OCI-LY7 (cell line): Measurements from ENCODE around the gene YY1AP1. TPM values are rescaled to one million over a fixed set of nuclear protein-coding genes. Genes with fewer than 3 reads are reported as not detected.

Experiments used
- BruUV-seq: library from RNA; stranded (reverse); fragments of 400-500 nt; replicated peaks from 2 replicates; lab custom pipeline; 2021; lab: Mats Ljungman, UMichigan
- CTCF ChIA-PET: fragments of 300-600 bp; sonication (Branson Sonifier 250); formaldehyde crosslinking; loops from one replicate; lab custom pipeline; 2022; ENCODE audit warnings: antibody characterized with exemption; ENCODE audit not compliant: unreplicated experiment; lab: Charles Lee
- POLR2A ChIA-PET: fragments of 300-600 bp; sonication (Branson Sonifier 250); formaldehyde crosslinking; loops from one replicate; lab custom pipeline; 2022; ENCODE audit warnings: antibody characterized with exemption; lab: Charles Lee
- DNase-seq: peaks from one replicate; pipeline ENCODE4 v3.0.0-alpha.2; 2015; ENCODE audit warnings: low spot score
- H2AFZ ChIP-seq: fragments of 200-600 bp; sonication (generic), shearing (Covaris generic); 2 replicates; pipeline ENCODE4 v1.6.1; 2014; ENCODE audit warnings: mild to moderate bottlenecking, antibody characterized with exemption, low read length, moderate library complexity
- H3K27ac ChIP-seq: fragments of 200-600 bp; sonication (generic); 2 replicates; pipeline ENCODE4 v1.5.1; 2014; ENCODE audit warnings: mixed run types, low read depth, mild to moderate bottlenecking, moderate library complexity, low read length, inconsistent platforms; ENCODE audit not compliant: poor library complexity, severe bottlenecking
- H3K36me3 ChIP-seq: fragments of 200-600 bp; sonication (generic); 2 replicates; pipeline ENCODE4 v1.6.1; 2014; ENCODE audit warnings: mild to moderate bottlenecking, antibody characterized with exemption, low read length, moderate library complexity, mixed read lengths; ENCODE audit not compliant: insufficient read depth
- H3K4me1 ChIP-seq: fragments of 200-600 bp; sonication (generic); 2 replicates; pipeline ENCODE4 v1.5.1; 2014; ENCODE audit warnings: mild to moderate bottlenecking, low read length; ENCODE audit not compliant: insufficient read depth, poor library complexity, severe bottlenecking
- H3K4me2 ChIP-seq: fragments of 200-600 bp; sonication (generic); 2 replicates; pipeline ENCODE4 v1.6.1; 2014; ENCODE audit warnings: mild to moderate bottlenecking, low read length
- H3K4me3 ChIP-seq: fragments of 200-600 bp; sonication (generic); 2 replicates; pipeline ENCODE4 v1.5.1; 2014; ENCODE audit warnings: mild to moderate bottlenecking, low read depth, low read length; ENCODE audit not compliant: poor library complexity, severe bottlenecking
- H3K79me2 ChIP-seq: fragments of 200-600 bp; sonication (generic); 2 replicates; pipeline ENCODE4 v1.6.1; 2016; ENCODE audit warnings: low read depth, mild to moderate bottlenecking, low read length, moderate library complexity, mixed read lengths; ENCODE audit not compliant: insufficient read depth
- H3K9me2 ChIP-seq: fragments of 200-600 bp; sonication (generic); 2 replicates; pipeline ENCODE4 v1.6.1; 2016; ENCODE audit warnings: mild to moderate bottlenecking, low read length, mixed read lengths; ENCODE audit not compliant: insufficient read depth
- H3K9me3 ChIP-seq: fragments of 200-600 bp; sonication (generic); 2 replicates; pipeline ENCODE4 v1.6.1; 2014; ENCODE audit warnings: mild to moderate bottlenecking, mixed run types, low read length, mixed read lengths
- H4K20me1 ChIP-seq: fragments of 200-600 bp; sonication (generic); 2 replicates; pipeline ENCODE4 v1.6.1; 2014; ENCODE audit warnings: mild to moderate bottlenecking, antibody characterized with exemption, low read length, moderate library complexity, mixed read lengths; ENCODE audit not compliant: insufficient read depth
- CTCF ChIP-seq: fragments of 200-600 bp; sonication (generic); conservative IDR thresholded peaks from 2 replicates; pipeline ENCODE4 v1.5.1; 2014; ENCODE audit warnings: mild to moderate bottlenecking, antibody characterized with exemption, low read length, moderate library complexity, mixed read lengths
- EZH2phosphoT487 ChIP-seq: fragments of 200-600 bp; sonication (generic); IDR thresholded peaks from 2 replicates; pipeline ENCODE4 v1.6.1; 2018; ENCODE audit warnings: low read depth, borderline replicate concordance, mild to moderate bottlenecking, mixed run types, antibody characterized with exemption, low read length, moderate library complexity, mixed read lengths
- intact Hi-C: fragments of 100-400 bp; cut with micrococcal nuclease; formaldehyde crosslinking; loops from one replicate; pipeline ENCODE4 v1.10.0; 2022; ENCODE audit not compliant: unreplicated experiment
- total RNA-seq, 2 experiments: library from RNA; depleted of rRNA in 1 of 2; stranded (reverse); fragments of >200 nt in 1 of 2; shearing (Covaris generic) in 1 of 2; gene quantifications; 2 replicates each; pipeline ENCODE4 v1.2.3, GENCODE V29; 2014 to 2022

YY1AP1 gene
- total RNA-seq, 2 experiments from 2014 or later: 76.0 to 84.6 TPM

- H2AFZ ChIP-seq: no peak overlapping the region
- H4K20me1 ChIP-seq: no peaks in the 10 kb centered on the region
- DNase-seq: no peak
- BruUV-seq: no TSS peak
- H3K9me2 ChIP-seq: no peaks in the 10 kb centered on the region
- H3K27ac ChIP-seq: no peak overlapping the region
- no peaks in the 10 kb centered on the region for H3K79me2 ChIP-seq
- no peak overlapping the region for H3K4me3 ChIP-seq
- TF ChIP-seq CTCF (no peak), EZH2phosphoT487 (no peak)
- peaks cover 7% of the 10 kb centered on the region for H3K4me1 ChIP-seq
- no peak overlapping the region for H3K4me2 ChIP-seq
- ChIA-PET POLR2A (no interaction called here), CTCF (no interaction called here)
- intact Hi-C loops: no loop called here
- H3K9me3 ChIP-seq: 0 out of 2 replicates have a peak, but pooled peaks cover 5% of the 10 kb centered on the region
- H3K36me3 ChIP-seq: no peaks in the 10 kb centered on the region
Measured at GRCh38 chr1:155649676-155650075, 38.9 kb downstream of the YY1AP1 start.

- peaks cover 12% of the 10 kb centered on the region; the same call in 1 of the 2 replicates for H3K9me3 ChIP-seq
- CTCF ChIA-PET: no interaction called here
- no peaks in the 10 kb centered on the region for H4K20me1 ChIP-seq
- H3K4me1 ChIP-seq: peaks cover 7% of the 10 kb centered on the region
- intact Hi-C loops: no loop called here
- H3K79me2 ChIP-seq: no peaks in the 10 kb centered on the region
- no peaks in the 10 kb centered on the region for H3K9me2 ChIP-seq
- BruUV-seq: no TSS peak
- no peak overlapping the region for H3K4me2 ChIP-seq
- H2AFZ ChIP-seq: no peak overlapping the region
- H3K36me3 ChIP-seq: no peaks in the 10 kb centered on the region
- TF ChIP-seq CTCF: peak; percentile 54
- TF ChIP-seq EZH2phosphoT487: no peak
- DNase-seq: peak; percentile 20
- no peak overlapping the region for H3K27ac ChIP-seq
- H3K4me3 ChIP-seq: no peak overlapping the region
- POLR2A ChIA-PET: interaction anchor here (0.7 kb wide), 2 partner anchors 76 to 331 kb away, joined by 3 to 5 read pairs; no protein-coding TSS in a partner anchor
Measured at GRCh38 chr1:155648207-155649147, 40.1 kb downstream of the YY1AP1 start.

- TF ChIP-seq EZH2phosphoT487: no peak
- Histone ChIP-seq H3K4me1 (peaks cover 7% of the 10 kb centered on the region), H3K9me2 (no peaks in the 10 kb centered on the region), H3K4me2 (no peak overlapping the region), H2AFZ (no peak overlapping the region), H3K79me2 (no peaks in the 10 kb centered on the region), H4K20me1 (no peaks in the 10 kb centered on the region), H3K36me3 (no peaks in the 10 kb centered on the region), H3K27ac (no peak overlapping the region), H3K4me3 (no peak overlapping the region), H3K9me3 (peaks cover 23% of the 10 kb centered on the region)
- intact Hi-C loops: no loop called here
- CTCF ChIA-PET: no interaction called here
- DNase-seq: no peak
- no TSS peak for BruUV-seq
- POLR2A ChIA-PET: interaction anchor here (0.7 to 1.2 kb wide), 2 partner anchors 38 to 436 kb away, joined by 3 to 4 read pairs; partner anchors contain the start of gene MEX3A
Measured at GRCh38 chr1:155646307-155646706, 42.3 kb downstream of the YY1AP1 start.
